Measurements from ENCODE around the gene VAMP4.

- TF ChIP-seq, protein P1, sequence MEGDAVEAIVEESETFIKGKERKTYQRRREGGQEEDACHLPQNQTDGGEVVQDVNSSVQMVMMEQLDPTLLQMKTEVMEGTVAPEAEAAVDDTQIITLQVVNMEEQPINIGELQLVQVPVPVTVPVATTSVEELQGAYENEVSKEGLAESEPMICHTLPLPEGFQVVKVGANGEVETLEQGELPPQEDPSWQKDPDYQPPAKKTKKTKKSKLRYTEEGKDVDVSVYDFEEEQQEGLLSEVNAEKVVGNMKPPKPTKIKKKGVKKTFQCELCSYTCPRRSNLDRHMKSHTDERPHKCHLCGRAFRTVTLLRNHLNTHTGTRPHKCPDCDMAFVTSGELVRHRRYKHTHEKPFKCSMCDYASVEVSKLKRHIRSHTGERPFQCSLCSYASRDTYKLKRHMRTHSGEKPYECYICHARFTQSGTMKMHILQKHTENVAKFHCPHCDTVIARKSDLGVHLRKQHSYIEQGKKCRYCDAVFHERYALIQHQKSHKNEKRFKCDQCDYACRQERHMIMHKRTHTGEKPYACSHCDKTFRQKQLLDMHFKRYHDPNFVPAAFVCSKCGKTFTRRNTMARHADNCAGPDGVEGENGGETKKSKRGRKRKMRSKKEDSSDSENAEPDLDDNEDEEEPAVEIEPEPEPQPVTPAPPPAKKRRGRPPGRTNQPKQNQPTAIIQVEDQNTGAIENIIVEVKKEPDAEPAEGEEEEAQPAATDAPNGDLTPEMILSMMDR (tag by site-specific recombination; IDR thresholded peaks at IDR 0.05) = no peak
- TF ChIP-seq ZNF311 (tag by site-specific recombination; IDR thresholded peaks at IDR 0.05; ENCODE audit: borderline replicate concordance) (no peak), ATF2 (tag by site-specific recombination; IDR thresholded peaks at IDR 0.05; ENCODE audit: low read depth) (no peak)
- TF ChIP-seq, protein P2, sequence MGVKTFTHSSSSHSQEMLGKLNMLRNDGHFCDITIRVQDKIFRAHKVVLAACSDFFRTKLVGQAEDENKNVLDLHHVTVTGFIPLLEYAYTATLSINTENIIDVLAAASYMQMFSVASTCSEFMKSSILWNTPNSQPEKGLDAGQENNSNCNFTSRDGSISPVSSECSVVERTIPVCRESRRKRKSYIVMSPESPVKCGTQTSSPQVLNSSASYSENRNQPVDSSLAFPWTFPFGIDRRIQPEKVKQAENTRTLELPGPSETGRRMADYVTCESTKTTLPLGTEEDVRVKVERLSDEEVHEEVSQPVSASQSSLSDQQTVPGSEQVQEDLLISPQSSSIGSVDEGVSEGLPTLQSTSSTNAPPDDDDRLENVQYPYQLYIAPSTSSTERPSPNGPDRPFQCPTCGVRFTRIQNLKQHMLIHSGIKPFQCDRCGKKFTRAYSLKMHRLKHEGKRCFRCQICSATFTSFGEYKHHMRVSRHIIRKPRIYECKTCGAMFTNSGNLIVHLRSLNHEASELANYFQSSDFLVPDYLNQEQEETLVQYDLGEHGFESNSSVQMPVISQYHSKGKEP (tag by site-specific recombination; IDR thresholded peaks at IDR 0.05) = no peak
Measured at GRCh38 chr1:171787686-171788480, 46.0 kb upstream of the VAMP4 start.
